Measurements from ENCODE around the gene STAG3.
"Not testable (repeated sequence)": the region's sequence is repeated elsewhere in the genome, so short reads cannot be mapped to it uniquely, and the experiment has no call there.

Gene STAG3

DNA sequence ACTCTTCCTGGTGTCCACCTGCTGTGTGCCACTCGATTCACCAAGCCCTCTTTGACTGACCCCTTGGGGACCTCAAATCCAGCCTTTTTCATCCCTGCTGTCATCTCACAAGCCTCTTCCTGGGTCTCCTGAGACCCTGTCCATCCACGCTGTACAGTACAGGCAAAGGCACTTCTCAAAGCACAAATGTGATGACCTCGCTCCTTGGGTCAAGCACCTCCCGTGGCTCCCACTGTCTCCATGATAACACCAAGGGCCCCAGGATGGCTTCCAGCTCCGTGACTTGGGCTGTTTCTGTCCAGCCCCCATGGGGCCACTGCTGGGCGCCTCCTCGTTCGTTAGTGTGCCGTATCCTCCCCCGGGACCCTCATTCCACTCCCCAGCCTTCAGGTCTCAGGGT, 70.8 kb downstream of the STAG3 start:
- no peak for FAIRE-seq

DNA sequence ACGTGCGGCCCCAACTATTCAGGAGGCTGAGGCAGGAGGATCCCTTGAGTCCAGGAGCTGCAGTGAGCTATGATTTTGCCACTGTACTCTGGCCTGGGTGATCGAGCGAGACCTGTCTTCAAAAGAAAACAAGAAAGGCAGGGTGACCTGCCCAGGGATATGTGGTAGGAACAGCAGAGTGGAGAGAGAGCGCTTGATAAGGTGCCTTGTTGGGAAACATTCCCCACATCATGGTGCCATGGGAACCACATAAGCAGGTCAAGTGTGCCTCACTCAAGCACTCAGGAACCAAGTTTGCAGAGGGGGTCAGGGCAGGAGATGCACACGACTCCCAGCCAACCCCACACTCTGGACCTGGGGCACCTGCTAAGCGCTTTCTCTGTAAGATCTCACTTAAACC, 79.3 kb downstream of the STAG3 start:
- no peak for FAIRE-seq

DNA sequence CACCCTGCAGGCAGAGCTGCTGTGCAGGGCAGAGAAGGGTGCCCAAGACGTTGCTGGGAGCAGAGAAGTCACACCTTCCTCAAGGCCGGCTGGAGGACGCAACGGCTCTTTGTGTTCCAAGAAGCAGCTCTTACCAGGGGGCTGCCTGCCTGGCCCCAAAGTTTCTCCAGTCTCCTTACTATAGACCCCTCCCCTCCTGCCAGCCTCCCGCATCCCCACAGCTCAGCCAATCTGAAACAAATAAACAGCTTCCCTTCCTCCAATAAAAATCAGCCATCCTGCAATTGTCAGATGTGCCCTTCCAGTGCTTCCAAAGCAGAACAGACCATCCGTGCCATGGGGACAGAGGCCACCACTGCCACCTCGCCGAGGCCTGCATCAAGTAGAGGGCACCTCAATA, 82.3 kb downstream of the STAG3 start:
- not testable (repeated sequence) for FAIRE-seq

DNA sequence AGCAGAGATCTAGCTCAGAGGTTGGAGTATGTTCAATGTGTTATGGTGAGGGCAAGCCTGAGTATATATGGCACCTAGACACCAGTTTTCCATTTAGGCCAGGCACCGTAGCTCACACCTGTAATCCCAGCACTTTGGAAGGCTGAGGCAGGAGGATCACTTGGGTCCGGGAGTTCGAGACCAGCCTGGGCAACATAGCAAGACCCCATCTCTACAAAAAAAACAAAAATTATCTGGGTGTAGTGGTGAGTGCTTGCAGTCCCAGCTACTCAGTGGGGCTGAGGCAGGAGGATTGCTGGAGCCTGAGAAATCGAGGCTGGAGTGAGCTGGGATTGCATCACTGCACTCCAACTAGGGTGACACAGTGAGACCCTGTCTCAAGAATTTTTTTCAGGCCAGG, 85.2 kb downstream of the STAG3 start:
- not testable (repeated sequence) for FAIRE-seq
